NCI-H345 treated with DMSO at 0.1 percent for 48 hours (cell line): ENCODE data around the gene PRDX6.
"Not testable (repeated sequence)": the region's sequence is repeated elsewhere in the genome, so short reads cannot be mapped to it uniquely, and the experiment has no call there.

ENCODE experiments used
- DNase-seq: peaks from one replicate; lab custom pipeline; 2025; ENCODE audit not compliant: unreplicated experiment; lab: John Stamatoyannopoulos, UW

PRDX6 gene

GRCh38 chr1:173495609-173496267, 18.6 kb downstream of the PRDX6 start:
- DNase-seq = no peak

DNA sequence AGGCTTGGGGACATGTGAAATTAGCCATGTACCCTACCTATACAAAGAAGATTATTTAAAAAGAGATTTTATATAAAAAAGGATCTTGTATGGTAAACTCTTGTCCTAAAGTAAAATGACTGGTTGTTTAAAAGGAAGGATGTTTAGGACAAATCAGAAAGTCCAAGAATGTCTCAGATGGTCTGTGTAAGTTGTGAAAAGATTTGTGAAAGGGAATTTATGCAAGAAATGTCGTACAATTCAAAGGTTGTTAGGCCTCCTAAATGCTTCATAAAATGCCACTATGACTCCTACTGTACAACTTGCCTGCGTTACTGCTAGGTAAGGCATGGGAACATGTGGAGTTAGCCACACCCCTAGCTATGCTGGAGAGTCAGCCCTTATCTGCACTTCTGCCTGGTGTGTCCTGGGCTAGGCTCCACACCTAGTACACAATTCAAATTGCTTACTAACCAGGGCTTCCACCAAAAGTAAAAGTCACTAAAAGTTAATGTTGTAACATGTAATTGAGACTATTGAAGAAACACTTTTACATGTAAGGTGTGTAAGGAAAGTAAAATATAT, 19.7 kb downstream of the PRDX6 start:
- DNase-seq = no peak

DNA sequence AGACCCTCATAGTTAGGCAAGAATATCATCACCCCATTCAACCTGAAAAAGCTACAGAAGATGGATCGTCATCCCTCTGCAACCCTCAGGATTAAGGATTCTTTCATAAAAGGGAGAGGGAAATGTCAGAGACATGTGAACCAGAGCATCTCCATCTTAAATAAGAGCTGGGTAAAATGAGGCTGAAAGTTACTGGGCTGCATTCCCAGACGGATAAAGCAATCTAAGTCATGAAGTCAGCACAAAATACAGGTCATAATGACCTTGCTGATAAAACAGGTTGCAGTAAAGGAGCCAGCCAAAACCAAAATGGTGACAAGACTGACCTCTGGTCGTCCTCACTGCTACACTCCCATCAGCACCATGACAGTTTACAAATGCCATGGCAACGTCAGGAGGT, 22.6 kb downstream of the PRDX6 start:
- no peak for DNase-seq

GRCh38 chr1:173502104-173502503, 25.0 kb downstream of the PRDX6 start:
- DNase-seq = no peak

GRCh38 chr1:173503391-173503790, 26.3 kb downstream of the PRDX6 start:
- peak; percentile 11 for DNase-seq

- DNase-seq = peak; percentile 83
These were observed 27.1 kb downstream of the PRDX6 start for GRCh38 chr1:173504268-173504667.

GRCh38 chr1:173505391-173505790, 28.3 kb downstream of the PRDX6 start:
- no peak for DNase-seq

- DNase-seq = no peak
These were observed 29.3 kb downstream of the PRDX6 start for GRCh38 chr1:173506437-173506836.

DNA sequence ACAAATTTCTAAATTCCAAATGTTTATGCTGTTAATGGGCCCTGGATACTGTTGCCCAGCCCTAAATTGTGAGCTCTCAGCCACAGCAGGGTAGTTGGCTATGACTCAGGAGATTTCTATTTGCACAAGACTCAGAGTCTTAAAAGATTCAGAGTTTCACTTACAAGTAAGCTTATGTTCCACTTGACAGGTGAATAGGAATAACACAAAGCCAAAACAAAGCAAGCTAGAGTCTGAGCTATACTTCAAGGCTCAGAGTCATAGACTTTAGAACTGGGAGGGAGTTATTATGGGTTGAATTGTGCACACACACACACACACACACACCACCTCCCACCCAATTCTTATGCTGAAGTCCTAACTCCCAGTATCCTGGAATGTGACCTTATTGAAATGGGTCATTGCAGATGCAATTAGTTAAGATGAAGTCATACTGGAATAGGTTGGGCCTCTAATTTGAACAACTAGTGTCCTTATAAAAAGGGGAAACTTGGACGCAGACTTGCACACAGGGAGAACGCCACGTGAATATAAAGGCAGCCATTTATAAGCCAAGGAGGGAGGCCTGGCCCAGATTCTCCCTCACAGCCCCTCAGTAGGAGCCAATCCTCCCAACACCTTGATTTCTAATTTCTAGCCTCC, 30.2 kb downstream of the PRDX6 start:
- no peak for DNase-seq

GRCh38 chr1:173507847-173508209, 30.7 kb downstream of the PRDX6 start:
- no peak for DNase-seq

DNA sequence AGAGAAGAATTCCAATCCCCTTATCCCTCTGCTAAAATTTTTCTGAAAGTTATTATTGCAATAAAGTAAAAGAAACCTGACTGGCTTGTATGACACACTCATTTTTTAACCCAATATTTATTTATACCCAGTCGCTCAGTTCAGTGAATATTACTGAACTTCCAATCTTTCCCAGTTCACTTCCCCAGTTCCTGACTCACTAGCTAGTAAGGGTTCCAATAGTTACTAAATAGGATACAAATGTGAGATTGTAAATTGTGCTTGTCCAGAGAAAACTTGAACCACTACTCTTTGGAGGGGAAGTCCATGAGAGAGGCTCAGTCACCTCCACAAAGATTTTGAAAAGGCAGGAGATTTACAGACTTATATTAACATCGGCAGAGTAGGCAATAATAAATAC, 31.4 kb downstream of the PRDX6 start:
- DNase-seq = no peak

GRCh38 chr1:173509797-173510196, 32.7 kb downstream of the PRDX6 start:
- DNase-seq = no peak

DNA sequence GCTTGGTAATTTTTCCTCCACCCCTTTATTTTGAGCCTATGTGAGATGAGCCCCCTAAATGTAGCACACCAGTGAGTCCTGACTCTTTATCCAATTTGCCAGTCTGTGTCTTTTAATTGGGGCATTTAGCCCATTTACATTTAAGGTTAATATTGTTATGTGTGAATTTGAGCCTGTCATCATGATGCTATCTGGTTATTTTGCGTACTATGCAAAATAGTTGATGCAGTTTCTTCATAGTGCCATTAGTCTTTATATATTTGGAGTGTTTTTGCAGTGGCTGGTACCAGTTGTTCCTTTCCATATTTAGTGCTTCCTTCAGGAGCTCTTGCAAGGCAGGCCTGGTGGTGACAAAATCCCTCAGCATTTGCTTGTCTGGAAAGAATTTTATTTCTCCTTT, 37.4 kb downstream of the PRDX6 start:
- DNase-seq = not testable (repeated sequence)

DNA sequence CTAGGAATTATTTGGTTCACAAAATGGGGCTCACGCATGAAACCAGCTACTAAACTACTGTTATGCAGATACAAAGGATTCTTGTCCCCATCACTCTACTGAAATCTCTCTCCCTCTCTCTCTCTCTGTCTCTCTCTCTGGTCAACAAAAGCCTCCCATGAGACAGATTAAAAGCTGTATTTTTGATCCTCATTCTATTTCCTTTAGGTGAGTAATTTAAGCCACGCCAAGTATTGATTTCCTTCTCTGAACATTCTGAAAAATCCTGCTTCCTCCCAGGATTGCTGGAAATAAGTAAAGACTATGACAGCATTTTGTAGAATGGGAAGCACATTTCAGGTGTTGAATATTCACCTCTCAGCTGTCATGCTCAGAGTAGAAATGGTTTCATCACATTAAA, 43.7 kb downstream of the PRDX6 start:
- DNase-seq = no peak

DNA sequence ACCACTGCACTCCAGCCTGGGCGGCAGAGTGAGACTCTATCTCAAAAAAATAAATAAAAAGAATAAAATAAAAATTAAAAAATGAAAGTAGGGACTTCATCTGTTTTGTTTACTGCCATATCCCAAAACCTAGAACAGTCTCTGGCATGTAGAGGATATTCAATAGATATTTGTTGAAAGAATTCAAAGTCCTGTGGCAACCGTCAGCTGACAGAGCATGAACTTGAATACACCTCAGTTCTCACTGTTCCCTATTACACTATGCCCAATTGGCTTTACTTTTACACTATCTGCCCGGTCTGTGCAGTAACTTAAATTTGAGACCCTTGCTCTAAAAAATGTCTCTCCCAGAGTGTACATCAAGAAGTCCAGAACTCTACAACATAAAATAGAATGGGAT, 46.2 kb downstream of the PRDX6 start:
- no peak for DNase-seq

DNA sequence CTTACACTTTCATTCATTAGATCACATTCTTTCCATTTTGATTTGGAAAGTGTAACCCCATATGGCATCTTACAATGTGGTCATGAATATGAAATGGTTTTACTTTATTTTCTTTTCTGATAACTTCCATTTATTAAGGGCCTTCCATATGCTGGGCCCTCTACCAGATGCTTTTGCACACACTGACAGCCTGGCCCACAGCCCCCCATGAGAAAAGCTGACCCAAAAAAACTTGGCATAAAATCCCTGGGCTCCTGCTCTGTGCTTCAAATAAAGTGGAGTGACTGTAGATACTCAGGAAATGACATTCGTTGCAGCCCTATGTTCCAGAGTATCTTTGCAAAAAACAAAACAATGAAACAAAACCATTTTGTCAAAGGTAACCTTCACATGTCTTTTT, 48.8 kb downstream of the PRDX6 start:
- no peak for DNase-seq

GRCh38 chr1:173527151-173527826, 50.2 kb downstream of the PRDX6 start:
- DNase-seq = no peak

DNA sequence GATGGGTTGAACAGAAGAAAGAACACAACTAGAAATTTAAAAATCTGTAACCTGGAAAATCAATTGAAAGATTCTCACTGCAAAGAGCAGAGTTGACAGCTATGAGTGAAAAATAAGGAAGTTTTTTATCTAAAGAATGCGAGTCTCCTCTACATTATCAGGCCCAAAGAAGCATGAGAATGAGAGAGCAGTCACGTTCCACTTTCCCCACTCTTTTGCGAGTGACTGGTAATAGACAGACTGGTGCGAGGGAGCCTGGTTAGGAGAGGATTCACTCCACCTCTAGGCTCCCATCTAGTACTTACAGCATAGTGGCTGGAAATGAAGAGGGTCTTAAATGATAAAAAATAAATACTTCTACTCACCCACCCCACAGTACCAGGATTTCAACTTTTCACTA, 52.0 kb downstream of the PRDX6 start:
- no peak for DNase-seq

- DNase-seq = no peak
These were observed 53.9 kb downstream of the PRDX6 start for GRCh38 chr1:173530795-173531693.

DNA sequence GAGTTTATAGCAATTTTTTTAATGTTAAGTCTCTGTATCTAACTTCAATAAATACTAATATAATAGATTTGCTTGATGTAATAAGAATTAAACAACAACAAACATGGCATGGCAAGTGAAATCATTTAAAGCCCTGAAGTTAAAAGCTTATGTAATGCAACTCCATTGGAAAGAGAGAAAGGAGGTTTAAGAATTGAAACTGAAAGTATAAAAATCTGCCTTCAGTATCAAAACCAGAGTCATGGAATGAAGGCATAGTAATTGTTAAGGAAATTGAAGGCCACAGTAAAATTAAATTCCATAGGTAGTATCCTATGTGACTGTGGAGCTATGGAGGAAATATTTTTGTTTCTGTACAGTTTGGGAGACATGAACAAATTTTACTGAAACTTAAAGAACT, 55.1 kb downstream of the PRDX6 start:
- DNase-seq = no peak

- DNase-seq = no peak
These were observed 59.1 kb downstream of the PRDX6 start for GRCh38 chr1:173536223-173536622.
